Thoracic aorta endothelial cell (primary cell): Measurements from ENCODE around the gene ASCL1. TPM values are rescaled to one million over a fixed set of nuclear protein-coding genes. Genes with fewer than 3 reads are reported as not detected.

Experiments used
- total RNA-seq: library from RNA; depleted of rRNA; stranded (reverse); fragments of >200 nt; gene quantifications from 2 replicates; pipeline ENCODE4 v1.2.3, GENCODE V29; 2012

The ASCL1 gene
- total RNA-seq, result not detected in 2 replicates

DNA sequence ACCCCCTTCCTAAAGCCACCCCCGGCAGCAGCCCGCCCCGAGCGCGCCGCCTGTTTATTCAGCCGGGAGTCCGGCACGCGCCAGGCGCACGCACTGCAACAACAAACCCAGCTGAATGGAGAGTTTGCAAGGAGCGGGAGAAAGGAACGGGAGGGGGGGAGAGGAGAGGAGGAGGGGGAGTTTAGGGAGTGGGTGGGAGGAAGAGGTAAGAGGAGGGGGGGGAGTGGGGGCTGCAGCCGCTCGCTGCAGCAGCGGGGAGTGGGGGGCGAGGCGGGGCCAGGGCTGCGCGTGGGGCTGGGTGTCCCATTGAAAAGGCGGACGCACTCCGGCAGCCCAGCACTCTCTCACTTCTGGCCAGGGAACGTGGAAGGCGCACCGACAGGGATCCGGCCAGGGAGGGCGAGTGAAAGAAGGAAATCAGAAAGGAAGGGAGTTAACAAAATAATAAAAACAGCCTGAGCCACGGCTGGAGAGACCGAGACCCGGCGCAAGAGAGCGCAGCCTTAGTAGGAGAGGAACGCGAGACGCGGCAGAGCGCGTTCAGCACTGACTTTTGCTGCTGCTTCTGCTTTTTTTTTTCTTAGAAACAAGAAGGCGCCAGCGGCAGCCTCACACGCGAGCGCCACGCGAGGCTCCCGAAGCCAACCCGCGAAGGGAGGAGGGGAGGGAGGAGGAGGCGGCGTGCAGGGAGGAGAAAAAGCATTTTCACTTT, at the start of gene ASCL1:
Gene ASCL1, plus strand, starts transcription at position 336 of the 712 bp plus-strand sequence. CDS start 571 bp downstream, outside the sequence.

DNA sequence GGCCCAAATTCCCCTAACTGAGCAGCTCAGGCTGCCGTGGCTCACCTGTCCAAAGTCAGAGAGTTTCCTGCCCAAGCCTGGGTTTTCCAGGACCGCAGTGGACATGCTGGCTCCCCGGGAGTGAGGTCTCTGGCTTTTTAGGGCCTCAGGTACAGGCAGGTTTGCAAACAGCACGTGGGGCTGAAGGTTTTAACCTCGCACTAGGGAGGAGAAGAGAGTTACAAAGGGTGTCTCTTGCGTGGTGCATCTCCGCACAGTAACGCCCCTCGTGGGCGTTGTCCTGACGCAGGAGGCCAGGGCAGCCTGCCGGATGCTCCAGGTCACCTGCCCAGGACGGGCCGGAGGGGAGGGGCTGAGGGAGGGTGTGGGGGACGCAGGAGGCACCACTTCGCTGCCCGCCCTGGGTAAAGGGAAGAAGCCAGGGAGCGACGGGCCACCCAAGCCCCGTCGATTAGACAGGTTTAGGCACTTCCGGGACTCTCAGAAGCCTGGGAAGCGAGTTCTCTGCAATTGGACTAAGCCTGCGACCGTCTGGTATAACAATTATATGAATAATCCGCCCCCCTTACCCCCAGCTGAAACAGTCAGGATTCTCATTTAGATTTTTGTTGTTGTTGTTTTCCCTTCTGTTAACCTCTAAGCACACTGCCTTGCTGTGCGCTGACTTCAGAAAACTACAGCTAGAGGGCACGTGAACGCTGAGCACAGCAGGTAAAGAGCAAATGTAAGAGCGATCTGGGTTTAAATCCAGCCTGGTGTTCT, 40.3 kb upstream of the ASCL1 start, which contains the start of gene PAH:
Gene PAH, minus strand, starts transcription at position 219 of the 762 bp plus-strand sequence. Its CDS starts 114 bp downstream, at position 105.

Other genes starting within 250 kb of the ASCL1 start
- not detected in 2 replicates for gene PAH, start 40.4 kb upstream of the ASCL1 start, total RNA-seq